GM06990 (cell line): ENCODE measurements around the gene CACNA1C.

Experiments used
- DNase-seq: peaks from one replicate; pipeline ENCODE4 v3.0.0-alpha.2; 2011; ENCODE audit not compliant: insufficient read length; ENCODE audit errors: extremely low read depth
- H3K27me3 ChIP-seq: replicated peaks from 2 replicates; pipeline ENCODE4 v1.6.0; 2011; ENCODE audit warnings: low read length; ENCODE audit not compliant: control insufficient read depth, insufficient read depth
- H3K36me3 ChIP-seq: 2 replicates; pipeline ENCODE4 v1.5.1; 2011; ENCODE audit warnings: low read length; ENCODE audit not compliant: control insufficient read depth, insufficient read depth
- H3K4me3 ChIP-seq: replicated peaks from 2 replicates; pipeline ENCODE4 v1.5.1; 2011; ENCODE audit warnings: low read depth, mild to moderate bottlenecking, control low read depth, low read length
- TF ChIP-seq, protein P1 (sequence below): IDR thresholded peaks from 2 replicates; pipeline ENCODE4 v1.5.1; 2011; ENCODE audit warnings: low read length, control low read depth, mild to moderate bottlenecking, inconsistent platforms; ENCODE audit not compliant: insufficient read depth, poor library complexity, severe bottlenecking

Gene CACNA1C

DNA sequence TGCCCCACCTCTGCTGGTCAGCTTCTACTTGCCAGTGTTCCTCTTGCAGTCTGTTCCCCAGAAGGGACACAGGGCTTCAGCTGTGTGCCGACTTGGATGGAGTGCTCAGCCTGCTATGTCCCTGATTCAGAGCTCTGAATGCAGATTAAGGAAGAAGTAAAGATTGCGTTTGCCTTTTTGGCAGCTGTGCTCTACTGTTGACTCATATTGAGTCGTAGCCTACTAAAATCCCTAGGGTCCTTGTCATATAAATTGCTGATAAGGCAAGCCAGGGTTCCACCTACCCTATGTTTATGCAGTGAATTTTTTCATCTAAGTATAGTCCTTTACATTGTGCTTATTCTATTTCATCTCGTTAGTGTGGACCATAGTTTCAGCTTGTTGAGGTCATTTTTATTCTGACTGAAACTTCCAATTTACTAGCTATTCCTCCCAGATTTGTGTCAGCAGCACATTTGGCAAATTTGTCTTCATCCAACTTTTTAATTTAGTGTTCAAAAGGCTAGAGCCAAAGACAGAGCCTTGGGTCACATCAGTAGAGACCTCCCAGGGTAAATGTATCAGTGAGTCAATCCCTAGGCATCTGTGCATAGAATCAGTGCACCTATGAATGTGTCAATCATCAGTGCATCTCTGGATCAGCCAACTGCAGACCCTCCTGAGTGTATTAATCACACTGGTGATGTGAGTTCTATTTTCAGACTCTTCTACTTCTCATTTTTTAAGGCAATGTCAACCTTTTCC is 31.9 kb downstream of the CACNA1C start:
- Histone ChIP-seq H3K36me3 (no peaks in the 10 kb centered on the region), H3K27me3 (peaks cover 1% of the 10 kb centered on the region; the same call in 1 of the 2 replicates), H3K4me3 (no peak overlapping the region)
- TF ChIP-seq, protein P1, sequence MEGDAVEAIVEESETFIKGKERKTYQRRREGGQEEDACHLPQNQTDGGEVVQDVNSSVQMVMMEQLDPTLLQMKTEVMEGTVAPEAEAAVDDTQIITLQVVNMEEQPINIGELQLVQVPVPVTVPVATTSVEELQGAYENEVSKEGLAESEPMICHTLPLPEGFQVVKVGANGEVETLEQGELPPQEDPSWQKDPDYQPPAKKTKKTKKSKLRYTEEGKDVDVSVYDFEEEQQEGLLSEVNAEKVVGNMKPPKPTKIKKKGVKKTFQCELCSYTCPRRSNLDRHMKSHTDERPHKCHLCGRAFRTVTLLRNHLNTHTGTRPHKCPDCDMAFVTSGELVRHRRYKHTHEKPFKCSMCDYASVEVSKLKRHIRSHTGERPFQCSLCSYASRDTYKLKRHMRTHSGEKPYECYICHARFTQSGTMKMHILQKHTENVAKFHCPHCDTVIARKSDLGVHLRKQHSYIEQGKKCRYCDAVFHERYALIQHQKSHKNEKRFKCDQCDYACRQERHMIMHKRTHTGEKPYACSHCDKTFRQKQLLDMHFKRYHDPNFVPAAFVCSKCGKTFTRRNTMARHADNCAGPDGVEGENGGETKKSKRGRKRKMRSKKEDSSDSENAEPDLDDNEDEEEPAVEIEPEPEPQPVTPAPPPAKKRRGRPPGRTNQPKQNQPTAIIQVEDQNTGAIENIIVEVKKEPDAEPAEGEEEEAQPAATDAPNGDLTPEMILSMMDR: no peak
- DNase-seq: no peak

DNA sequence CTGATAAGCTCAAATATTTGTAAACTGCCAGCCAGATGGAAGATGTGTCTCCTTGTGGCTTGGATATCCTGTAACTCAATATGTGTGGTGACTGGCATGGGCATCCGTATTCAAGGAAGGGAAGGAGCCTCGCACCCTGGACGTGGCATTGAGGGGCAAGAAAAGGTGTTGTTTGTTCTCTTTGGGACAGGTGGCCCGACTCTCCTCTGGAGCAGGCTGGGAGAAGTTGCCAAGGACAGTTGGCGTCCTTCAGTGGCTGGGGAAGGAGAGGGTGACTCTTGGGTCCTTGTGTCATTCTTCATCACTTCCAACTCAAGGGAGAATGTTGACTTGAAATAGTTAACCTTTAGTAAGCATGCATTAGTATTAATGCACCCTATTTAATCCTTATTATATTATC is 39.6 kb downstream of the CACNA1C start:
- DNase-seq: no peak
- no peak overlapping the region for H3K4me3 ChIP-seq
- TF ChIP-seq, protein P1: no peak
- H3K27me3 ChIP-seq: no peaks in the 10 kb centered on the region
- no peaks in the 10 kb centered on the region for H3K36me3 ChIP-seq

DNA sequence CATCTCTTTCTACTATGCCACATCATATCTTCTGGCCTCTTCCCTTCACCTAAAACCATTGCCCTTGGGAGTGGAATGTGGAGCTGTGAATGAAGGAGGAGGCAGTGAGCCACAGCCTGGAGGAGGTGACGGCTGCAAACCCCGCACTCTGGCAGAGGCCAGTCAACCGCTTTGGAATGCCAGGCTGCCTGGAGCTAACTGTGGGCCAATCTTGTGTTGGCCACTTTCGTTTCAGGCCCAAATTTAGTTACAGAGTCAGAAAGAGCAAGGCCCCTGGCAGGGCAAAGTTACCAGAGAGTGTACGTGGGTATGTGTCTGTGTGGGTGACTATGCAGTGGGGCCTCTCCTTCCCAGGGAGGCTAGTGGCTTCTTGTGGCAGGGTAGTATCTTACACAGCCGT is 40.1 kb downstream of the CACNA1C start:
- DNase-seq: no peak
- TF ChIP-seq, protein P1: no peak
- Histone ChIP-seq H3K27me3 (no peaks in the 10 kb centered on the region), H3K4me3 (no peak overlapping the region), H3K36me3 (no peaks in the 10 kb centered on the region)

DNA sequence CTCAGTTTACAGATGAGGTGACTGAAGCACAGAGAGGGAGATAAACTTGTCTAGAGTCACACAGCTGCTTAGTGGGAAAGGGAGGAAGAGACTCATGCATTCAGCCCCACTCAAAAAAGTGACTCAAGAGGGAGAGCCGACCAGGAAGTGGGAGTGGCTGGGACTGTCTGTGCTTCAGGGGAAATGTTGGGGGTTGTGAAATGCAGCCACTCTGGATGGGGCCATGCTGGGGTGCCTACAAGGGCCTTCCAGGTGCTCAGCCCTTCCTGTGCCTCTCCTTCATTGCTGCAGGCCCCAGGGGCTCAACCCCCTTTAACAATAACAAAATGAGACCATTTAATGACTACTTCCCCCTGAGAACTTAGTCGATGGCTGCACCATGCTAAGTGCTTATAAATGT is 41.8 kb downstream of the CACNA1C start:
- no peak for DNase-seq
- Histone ChIP-seq H3K36me3 (no peaks in the 10 kb centered on the region), H3K4me3 (no peak overlapping the region), H3K27me3 (no peaks in the 10 kb centered on the region)
- TF ChIP-seq, protein P1: no peak

DNA sequence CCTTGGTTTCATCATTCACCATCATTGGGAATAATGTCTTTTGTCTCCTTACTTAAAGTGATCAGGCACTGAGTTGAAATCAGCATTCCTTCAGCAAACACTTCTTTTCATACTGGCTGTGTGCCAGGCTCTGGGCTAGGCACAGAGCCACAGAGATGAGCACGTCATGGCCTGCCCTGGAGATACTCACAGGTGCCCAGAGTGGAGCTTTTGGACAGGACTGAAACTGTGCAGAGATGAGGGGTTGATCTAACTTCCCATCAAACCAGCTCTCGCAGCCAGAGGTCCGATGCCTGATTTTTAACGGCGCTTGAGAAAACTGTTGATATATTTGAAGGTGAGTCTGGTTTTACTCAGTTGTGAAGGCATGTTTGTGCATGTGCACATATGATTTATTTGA is 43.1 kb downstream of the CACNA1C start:
- TF ChIP-seq, protein P1: no peak
- no peaks in the 10 kb centered on the region for H3K27me3 ChIP-seq

DNA sequence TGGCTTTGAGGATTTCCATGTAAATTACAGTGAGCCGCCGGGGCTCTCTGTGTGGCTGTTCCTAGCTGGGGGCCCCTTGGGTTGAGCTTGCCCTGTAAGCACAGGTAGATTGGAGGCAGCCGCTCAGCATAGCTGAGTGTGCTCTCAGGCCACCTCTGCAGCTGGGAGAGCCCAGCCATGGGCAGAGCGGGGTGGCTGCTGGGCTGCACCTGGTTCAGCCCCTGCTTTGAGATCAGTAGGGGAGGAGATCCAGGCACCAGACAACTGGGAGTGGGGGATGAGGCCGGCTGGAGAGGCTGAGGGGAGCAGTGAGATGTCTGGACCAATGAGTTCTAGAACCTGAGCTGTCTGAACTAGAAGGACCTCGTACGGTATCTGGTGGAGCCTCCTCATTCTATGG is 44.8 kb downstream of the CACNA1C start:
- TF ChIP-seq, protein P1: no peak
- no peak for DNase-seq
- Histone ChIP-seq H3K27me3 (no peaks in the 10 kb centered on the region), H3K4me3 (no peak overlapping the region), H3K36me3 (no peaks in the 10 kb centered on the region)

More for the DNA sequence above, 43.1 kb downstream of the CACNA1C start:
- no peak overlapping the region for H3K4me3 ChIP-seq
- no peak for DNase-seq
- H3K36me3 ChIP-seq: no peaks in the 10 kb centered on the region
